Occipital lobe (tissue), 2 donors: ENCODE measurements around the gene GTF3A. TPM values are rescaled to one million over a fixed set of nuclear protein-coding genes. Genes with fewer than 3 reads are reported as not detected.
A peak's percentile ranks its signal among the peaks of the same experiment; 100 is the strongest.
"Not testable (repeated sequence)": the region's sequence is repeated elsewhere in the genome, so short reads cannot be mapped to it uniquely, and the experiment has no call there.

Experiments used
- DNase-seq: peaks from one replicate; lab custom pipeline; 2025; lab: John Stamatoyannopoulos, UW
- total RNA-seq: library from RNA; depleted of rRNA; stranded (reverse); fragments of >200 nt; gene quantifications from one replicate; pipeline ENCODE4 v1.2.3, GENCODE V29; 2014

GTF3A gene
- 68.0 TPM for total RNA-seq

GRCh38 chr13:27424246-27425157 lies at the start of gene GTF3A:
Gene GTF3A (plus strand): TSS chr13:27424619.
- DNase-seq: peak; percentile 69

- peak; percentile 7 for DNase-seq
These were observed 49.8 kb upstream of the GTF3A start for GRCh38 chr13:27374650-27375049.

GRCh38 chr13:27375686-27376326 lies 48.6 kb upstream of the GTF3A start:
- DNase-seq: no peak

- DNase-seq: no peak
These were observed 45.3 kb upstream of the GTF3A start for GRCh38 chr13:27379126-27379525.

GRCh38 chr13:27379694-27380641 lies 44.5 kb upstream of the GTF3A start:
- DNase-seq: peak; percentile 7

GRCh38 chr13:27381601-27382000 lies 42.8 kb upstream of the GTF3A start:
- no peak for DNase-seq

GRCh38 chr13:27383104-27383921 lies 41.1 kb upstream of the GTF3A start:
- DNase-seq: no peak

GRCh38 chr13:27384285-27384684 lies 40.1 kb upstream of the GTF3A start:
- DNase-seq: no peak

- DNase-seq: no peak
These were observed 36.2 kb upstream of the GTF3A start for GRCh38 chr13:27388241-27388640.

- no peak for DNase-seq
These were observed 34.5 kb upstream of the GTF3A start for GRCh38 chr13:27389891-27390290.

- no peak for DNase-seq
These were observed 32.9 kb upstream of the GTF3A start for GRCh38 chr13:27391471-27391870.

GRCh38 chr13:27393101-27393500 lies 31.3 kb upstream of the GTF3A start:
- no peak for DNase-seq

GRCh38 chr13:27395007-27395510 lies 29.4 kb upstream of the GTF3A start:
- DNase-seq: no peak

- DNase-seq: no peak
These were observed 28.1 kb upstream of the GTF3A start for GRCh38 chr13:27396252-27396846.

GRCh38 chr13:27398360-27398759 lies 26.1 kb upstream of the GTF3A start:
- DNase-seq: no peak

- DNase-seq: not testable (repeated sequence)
These were observed 24.0 kb upstream of the GTF3A start for GRCh38 chr13:27400405-27400804.

- DNase-seq: no peak
These were observed 23.2 kb upstream of the GTF3A start for GRCh38 chr13:27401210-27401609.

GRCh38 chr13:27403203-27403678 lies 21.2 kb upstream of the GTF3A start:
- no peak for DNase-seq

- no peak for DNase-seq
These were observed 20.6 kb upstream of the GTF3A start for GRCh38 chr13:27403727-27404385.
